ENCODE measurements around the gene EHMT1.

The EHMT1 gene

DNA sequence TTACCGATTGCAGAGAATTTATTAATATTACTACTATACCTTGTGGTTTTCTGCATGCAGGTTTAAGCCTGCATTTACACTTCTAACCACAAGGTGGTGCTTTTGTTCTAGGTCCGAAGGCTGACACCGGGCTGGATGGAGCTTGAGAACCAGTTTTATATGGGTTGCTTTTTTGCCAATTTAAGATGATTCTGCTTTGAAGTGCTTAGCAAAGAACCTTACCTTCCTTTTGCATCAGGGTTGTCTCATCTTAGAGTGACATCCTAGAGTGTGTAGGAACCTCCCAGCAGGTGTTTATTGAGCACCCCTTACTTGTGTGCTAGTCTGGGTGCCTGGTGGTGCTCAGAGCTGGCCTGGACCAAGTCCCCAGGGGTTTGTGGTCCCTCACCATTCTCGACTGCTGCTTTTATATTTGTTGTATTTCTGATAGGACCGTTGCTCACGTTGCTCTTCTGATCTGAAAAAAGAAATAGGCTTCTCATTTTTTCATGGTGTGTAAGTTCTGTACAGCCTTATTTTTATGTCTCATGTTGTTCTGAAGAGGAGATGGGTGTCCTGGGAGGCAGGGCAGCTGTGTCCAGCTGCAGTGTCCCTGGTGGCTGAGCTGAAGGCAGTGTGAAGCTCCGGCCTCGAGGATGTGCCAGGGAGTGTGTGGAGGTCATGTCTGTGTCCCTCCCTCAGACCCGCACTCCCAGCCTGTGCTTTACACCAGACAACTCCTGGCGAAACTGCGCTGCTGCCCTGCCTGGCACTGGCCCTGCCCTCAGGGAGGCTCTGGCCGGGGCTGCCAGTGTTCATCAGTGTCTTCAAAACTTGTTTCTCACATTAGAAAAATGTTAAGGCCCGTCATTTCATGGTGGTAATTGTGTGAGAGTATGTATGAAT, 54.3 kb downstream of the EHMT1 start:
- FAIRE-seq, result peak; percentile 58
- DNase-seq (ENCODE audit: insufficient read length, low spot score), result peak; percentile 77
- no peak for TF ChIP-seq POLR2A (IDR thresholded peaks at IDR 0.05; ENCODE audit: low read depth, low read length)

- FAIRE-seq (no peak), DNase-seq (ENCODE audit: insufficient read length, low spot score) (no peak)
- no peak for TF ChIP-seq POLR2A (IDR thresholded peaks at IDR 0.05; ENCODE audit: low read depth, low read length)
Observed at GRCh38 chr9:137673886-137674285, 55.1 kb downstream of the EHMT1 start.

DNA sequence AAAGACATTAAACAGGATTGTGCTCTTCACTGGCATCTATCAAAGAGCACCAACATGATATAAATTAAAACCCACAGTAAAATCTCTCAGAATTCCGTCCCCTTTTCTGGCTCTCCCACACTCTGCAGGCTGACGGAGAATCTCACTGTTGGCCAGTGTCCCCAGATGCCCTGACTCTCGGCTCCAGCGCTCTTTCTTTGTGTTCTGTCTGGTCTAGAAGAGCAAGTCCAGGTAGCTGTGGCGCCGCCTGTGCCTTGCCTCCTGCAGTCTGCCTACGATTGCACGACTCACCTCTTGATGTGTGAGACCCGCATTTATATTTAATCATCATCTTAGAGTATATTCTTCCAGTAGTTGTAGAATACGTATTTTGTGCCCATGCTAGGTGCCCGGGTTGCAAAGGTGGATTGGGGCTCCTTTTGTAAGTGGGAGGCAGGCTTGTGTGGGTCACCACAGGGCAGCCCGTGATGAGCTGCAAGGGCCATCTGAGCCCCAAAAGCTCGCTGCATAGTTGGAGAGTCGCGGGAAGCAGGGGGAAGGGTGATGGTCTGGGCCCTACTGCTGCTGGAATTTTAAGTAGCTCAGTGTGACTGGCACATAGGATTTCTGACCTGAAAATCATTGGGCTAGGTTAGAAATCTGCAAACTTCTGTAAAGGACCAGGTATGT, 55.6 kb downstream of the EHMT1 start:
- FAIRE-seq (no peak), DNase-seq (ENCODE audit: insufficient read length, low spot score) (no peak)
- no peak for TF ChIP-seq POLR2A (IDR thresholded peaks at IDR 0.05; ENCODE audit: low read depth, low read length)

- DNase-seq (ENCODE audit: insufficient read length, low spot score) (no peak), FAIRE-seq (no peak)
- no peak for TF ChIP-seq POLR2A (IDR thresholded peaks at IDR 0.05; ENCODE audit: low read depth, low read length)
Observed at GRCh38 chr9:137674976-137675320, 56.1 kb downstream of the EHMT1 start.

GRCh38 chr9:137676998-137677397, 58.2 kb downstream of the EHMT1 start:
- FAIRE-seq, result no peak
- no peak for TF ChIP-seq POLR2A (IDR thresholded peaks at IDR 0.05; ENCODE audit: low read depth, low read length)
- DNase-seq (ENCODE audit: insufficient read length, low spot score), result no peak

GRCh38 chr9:137678202-137678601, 59.4 kb downstream of the EHMT1 start:
- no peak for FAIRE-seq
- DNase-seq (ENCODE audit: insufficient read length, low spot score), result no peak
- TF ChIP-seq POLR2A (IDR thresholded peaks at IDR 0.05; ENCODE audit: low read depth, low read length), result no peak

GRCh38 chr9:137679249-137679648, 60.4 kb downstream of the EHMT1 start:
- TF ChIP-seq POLR2A (IDR thresholded peaks at IDR 0.05; ENCODE audit: low read depth, low read length), result no peak
- FAIRE-seq (no peak), DNase-seq (ENCODE audit: insufficient read length, low spot score) (no peak)

DNA sequence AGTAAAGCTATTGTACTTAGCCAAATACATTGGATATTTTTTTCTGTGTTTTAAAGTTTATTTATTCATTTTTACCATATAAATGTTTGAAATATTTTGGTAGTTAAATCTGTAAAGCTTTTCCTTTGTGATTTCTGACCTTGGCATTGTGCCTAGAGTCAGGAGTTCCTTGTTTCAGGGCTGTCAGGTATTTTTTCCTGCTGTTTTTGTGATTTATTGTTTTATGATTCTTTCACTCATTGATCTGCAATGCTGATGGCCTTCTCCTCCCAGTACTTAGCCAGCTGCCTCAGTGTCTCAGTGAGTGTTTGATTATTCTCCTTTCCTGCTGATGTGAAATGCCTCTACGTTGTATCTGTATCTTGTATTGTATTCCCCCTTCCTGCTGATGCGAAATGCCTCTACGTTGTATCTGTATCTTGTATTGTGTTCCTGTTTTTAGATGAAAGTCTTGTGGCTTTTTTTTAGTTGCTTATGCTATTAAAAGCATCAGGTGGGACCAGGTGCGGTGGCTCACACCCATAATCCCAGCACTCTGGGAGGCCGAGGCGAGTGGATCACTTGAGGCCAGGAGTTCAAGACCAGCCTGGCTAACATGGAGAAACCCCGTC, 61.0 kb downstream of the EHMT1 start:
- DNase-seq (ENCODE audit: insufficient read length, low spot score), result no peak
- TF ChIP-seq POLR2A (IDR thresholded peaks at IDR 0.05; ENCODE audit: low read depth, low read length), result no peak
- FAIRE-seq, result no peak

DNA sequence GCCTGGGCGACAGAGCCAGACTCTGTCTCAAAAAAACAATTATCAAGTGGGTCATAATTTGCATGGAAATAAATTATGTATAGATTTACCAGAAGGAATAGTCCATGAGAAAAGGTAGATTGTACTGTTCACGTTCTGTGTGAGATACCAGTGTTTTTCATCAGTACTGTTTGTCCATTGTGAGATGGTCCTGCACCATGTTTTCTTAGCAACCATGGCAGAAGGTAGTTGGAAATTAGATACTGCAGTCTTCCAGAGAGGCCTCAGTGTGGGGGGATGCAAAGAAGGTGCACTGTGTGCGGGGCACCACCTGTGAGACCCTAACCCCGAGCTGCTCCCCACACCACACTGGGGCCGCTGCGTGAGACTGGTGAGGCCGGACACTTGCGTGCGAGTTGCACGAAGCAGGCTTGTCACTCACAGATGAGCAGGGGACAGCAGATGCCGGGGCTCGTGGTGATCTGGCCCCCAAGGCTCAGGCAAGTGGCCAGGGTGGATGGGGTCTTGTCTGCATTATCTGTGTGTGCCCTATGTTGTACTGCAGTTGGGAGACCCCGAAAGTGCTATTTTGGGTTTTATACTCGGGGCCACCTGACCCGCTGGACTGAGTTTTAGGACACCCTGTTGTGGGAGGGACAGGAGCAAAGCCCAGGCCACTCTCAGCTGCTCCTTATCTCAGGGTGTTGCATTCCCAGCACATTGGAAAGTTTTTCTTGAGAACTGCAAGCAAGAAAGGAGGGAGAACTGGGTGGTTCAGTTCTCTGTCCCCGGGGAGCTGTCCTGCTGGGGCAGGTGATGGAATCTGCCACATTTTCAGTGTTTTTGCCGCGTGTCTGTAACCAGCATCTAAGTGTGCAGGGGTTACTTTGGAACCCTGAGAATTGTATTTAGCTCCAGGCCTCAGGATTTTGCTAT, 61.9 kb downstream of the EHMT1 start:
- DNase-seq (ENCODE audit: insufficient read length, low spot score) (no peak), FAIRE-seq (no peak)

GRCh38 chr9:137682428-137683105, 63.8 kb downstream of the EHMT1 start:
- FAIRE-seq (no peak), DNase-seq (ENCODE audit: insufficient read length, low spot score) (no peak)
- TF ChIP-seq POLR2A (IDR thresholded peaks at IDR 0.05; ENCODE audit: low read depth, low read length), result no peak

More for the DNA sequence above, 61.9 kb downstream of the EHMT1 start:
- TF ChIP-seq POLR2A (IDR thresholded peaks at IDR 0.05; ENCODE audit: low read depth, low read length), result no peak

GRCh38 chr9:137683262-137683864, 64.6 kb downstream of the EHMT1 start:
- DNase-seq (ENCODE audit: insufficient read length, low spot score), result no peak
- FAIRE-seq, result no peak
- TF ChIP-seq POLR2A (IDR thresholded peaks at IDR 0.05; ENCODE audit: low read depth, low read length), result no peak

DNA sequence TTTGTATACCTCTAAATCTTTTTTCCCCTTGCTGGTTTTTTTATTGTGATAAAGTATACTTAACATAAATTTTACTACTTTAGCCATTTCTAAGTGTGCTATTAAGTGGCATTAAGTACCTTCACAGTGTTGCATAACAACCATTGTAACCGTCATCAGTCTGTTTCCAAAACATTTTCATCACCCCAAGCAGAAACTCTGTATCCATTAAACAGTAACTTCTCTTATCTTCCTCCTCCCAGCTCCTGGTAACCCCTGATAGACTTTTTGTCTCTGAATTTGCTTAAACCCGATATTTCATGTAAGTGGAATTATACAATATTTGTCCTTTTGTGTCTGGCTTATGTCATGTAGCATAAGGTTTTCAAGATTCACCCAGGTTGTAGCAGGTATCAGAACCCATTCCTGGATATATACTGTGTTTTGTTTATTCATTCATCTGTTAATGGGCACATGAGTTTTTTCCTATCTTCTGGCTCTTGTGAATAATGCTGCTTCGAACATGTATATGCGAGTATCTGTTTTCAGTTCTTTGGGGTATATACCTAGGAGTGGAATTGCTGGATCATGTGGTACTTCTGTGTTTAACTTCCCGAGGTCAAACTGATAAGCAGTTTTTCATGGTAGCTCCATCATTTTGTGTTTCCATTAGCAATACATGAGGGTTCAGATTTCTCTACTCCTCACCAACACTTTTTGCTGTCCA, 66.4 kb downstream of the EHMT1 start:
- FAIRE-seq (no peak), DNase-seq (ENCODE audit: insufficient read length, low spot score) (no peak)

More for the DNA sequence above, 66.4 kb downstream of the EHMT1 start:
- no peak for TF ChIP-seq POLR2A (IDR thresholded peaks at IDR 0.05; ENCODE audit: low read depth, low read length)
